ENCODE measurements around the gene DOCK11. TPM values are rescaled to one million over a fixed set of nuclear protein-coding genes. Genes with fewer than 3 reads are reported as not detected.
"Not testable (repeated sequence)": the region's sequence is repeated elsewhere in the genome, so short reads cannot be mapped to it uniquely, and the experiment has no call there.

The DOCK11 gene
- polyA plus RNA-seq, 1 donor from 2014 or later = 22.3 TPM

GRCh38 chrX:118720058-118720707, 224.6 kb downstream of the DOCK11 start:
- H3K27me3 Mint-ChIP-seq = peaks cover 4% of the 10 kb centered on the region
- H3K36me3 Mint-ChIP-seq = no peaks in the 10 kb centered on the region
- peaks cover 0 to 3% (median 2%) of the 10 kb centered on the region in 3 donors for H3K9me3 Mint-ChIP-seq
- no peak overlapping the region for H3K4me3 Mint-ChIP-seq
- peaks cover 37 to 46% (median 42%) of the 10 kb centered on the region in 3 donors for H3K4me1 Mint-ChIP-seq
- H3K27ac Mint-ChIP-seq = peak overlapping the region in 1 of 3 donors; percentile 89

GRCh38 chrX:118723376-118723775, 227.8 kb downstream of the DOCK11 start:
- peaks cover 40 to 52% (median 49%) of the 10 kb centered on the region in 3 donors for H3K4me1 Mint-ChIP-seq
- H3K27me3 Mint-ChIP-seq = peaks cover 4% of the 10 kb centered on the region
- H3K27ac Mint-ChIP-seq = peak overlapping the region; percentile 32 to 92 (median 32)
- H3K4me3 Mint-ChIP-seq = peak overlapping the region in 3 of 4 donors; percentile 29 to 73 (median 69)
- H3K36me3 Mint-ChIP-seq = no peaks in the 10 kb centered on the region
- peaks cover 0 to 2% (median 0%) of the 10 kb centered on the region in 3 donors for H3K9me3 Mint-ChIP-seq

- H3K27ac Mint-ChIP-seq = peak overlapping the region; percentile 32 to 92 (median 88)
- H3K9me3 Mint-ChIP-seq = peaks cover 0 to 2% (median 0%) of the 10 kb centered on the region in 3 donors
- H3K4me1 Mint-ChIP-seq = peaks cover 37 to 49% (median 48%) of the 10 kb centered on the region in 3 donors
- H3K27me3 Mint-ChIP-seq = peaks cover 4% of the 10 kb centered on the region
- H3K36me3 Mint-ChIP-seq = no peaks in the 10 kb centered on the region
- H3K4me3 Mint-ChIP-seq = peak overlapping the region; percentile 65 to 84 (median 74)
Measured at GRCh38 chrX:118724365-118724764, 228.8 kb downstream of the DOCK11 start.

GRCh38 chrX:118724775-118725174, 229.2 kb downstream of the DOCK11 start:
- peaks cover 4% of the 10 kb centered on the region for H3K27me3 Mint-ChIP-seq
- peaks cover 0 to 2% (median 0%) of the 10 kb centered on the region in 3 donors for H3K9me3 Mint-ChIP-seq
- peak overlapping the region; percentile 32 to 92 (median 88) for H3K27ac Mint-ChIP-seq
- no peaks in the 10 kb centered on the region for H3K36me3 Mint-ChIP-seq
- peak overlapping the region in 3 of 4 donors; percentile 65 to 84 (median 69) for H3K4me3 Mint-ChIP-seq
- peaks cover 37 to 52% (median 44%) of the 10 kb centered on the region in 3 donors for H3K4me1 Mint-ChIP-seq

- Mint-ChIP-seq H3K27me3 (peaks cover 4% of the 10 kb centered on the region), H3K36me3 (no peaks in the 10 kb centered on the region), H3K4me3 (peak overlapping the region; percentile 69 to 81 (median 75)), H3K4me1 (peaks cover 35 to 51% (median 51%) of the 10 kb centered on the region in 3 donors), H3K9me3 (peaks cover 0 to 2% (median 0%) of the 10 kb centered on the region in 3 donors), H3K27ac (peak overlapping the region in 1 of 3 donors; percentile 75)
Measured at GRCh38 chrX:118726396-118726795, 230.8 kb downstream of the DOCK11 start.

- Mint-ChIP-seq H3K36me3 (no peaks in the 10 kb centered on the region), H3K9me3 (peaks cover 0 to 2% (median 0%) of the 10 kb centered on the region in 3 donors), H3K4me3 (peak within 1 kb of the TSS; percentile 72 to 89 (median 86)), H3K27me3 (peaks cover 4% of the 10 kb centered on the region), H3K27ac (peak within 1 kb of the TSS; percentile 67 to 89 (median 75)), H3K4me1 (peaks cover 32 to 47% (median 47%) of the 10 kb centered on the region in 3 donors)
Measured at GRCh38 chrX:118726887-118727685, 231.5 kb downstream of the DOCK11 start, which contains the start of gene IL13RA1. Gene IL13RA1, plus strand, starts transcription at chrX:118727606. Its CDS starts 33 bp downstream, at chrX:118727639.

- Mint-ChIP-seq H3K36me3 (no peaks in the 10 kb centered on the region), H3K4me3 (peak overlapping the region; percentile 72 to 89 (median 86)), H3K9me3 (no peaks in the 10 kb centered on the region), H3K27ac (peak overlapping the region; percentile 57 to 89 (median 67)), H3K4me1 (peaks cover 30 to 47% (median 44%) of the 10 kb centered on the region in 3 donors), H3K27me3 (peaks cover 4% of the 10 kb centered on the region)
Measured at GRCh38 chrX:118727686-118728339, 232.2 kb downstream of the DOCK11 start.

GRCh38 chrX:118729042-118729652, 233.5 kb downstream of the DOCK11 start:
- peak overlapping the region; percentile 46 to 67 (median 57) for H3K27ac Mint-ChIP-seq
- H3K9me3 Mint-ChIP-seq = peaks cover 0 to 2% (median 0%) of the 10 kb centered on the region in 3 donors
- peak overlapping the region; percentile 72 to 89 (median 86) for H3K4me3 Mint-ChIP-seq
- H3K4me1 Mint-ChIP-seq = peaks cover 22 to 35% (median 34%) of the 10 kb centered on the region in 3 donors
- no peaks in the 10 kb centered on the region for H3K36me3 Mint-ChIP-seq
- no peaks in the 10 kb centered on the region for H3K27me3 Mint-ChIP-seq

- Mint-ChIP-seq H3K27me3 (no peaks in the 10 kb centered on the region), H3K9me3 (peaks cover 0 to 5% (median 2%) of the 10 kb centered on the region in 3 donors), H3K36me3 (no peaks in the 10 kb centered on the region), H3K4me3 (peak overlapping the region in 2 of 4 donors; percentile 1 to 3), H3K27ac (peak overlapping the region in 1 of 3 donors; percentile 78), H3K4me1 (peaks cover 17 to 32% (median 22%) of the 10 kb centered on the region in 3 donors)
Measured at GRCh38 chrX:118730500-118731247, 235.1 kb downstream of the DOCK11 start.

GRCh38 chrX:118732551-118732950, 236.9 kb downstream of the DOCK11 start:
- not testable (repeated sequence) for H3K4me3 Mint-ChIP-seq, H3K36me3 Mint-ChIP-seq, H3K27me3 Mint-ChIP-seq, H3K27ac Mint-ChIP-seq
- Mint-ChIP-seq H3K4me1 (peaks cover 24 to 38% (median 25%) of the 10 kb centered on the region in 3 donors), H3K9me3 (peaks cover 2 to 15% (median 3%) of the 10 kb centered on the region in 3 donors)

GRCh38 chrX:118734909-118735308, 239.3 kb downstream of the DOCK11 start:
- peaks cover 2% of the 10 kb centered on the region for H3K27me3 Mint-ChIP-seq
- H3K4me1 Mint-ChIP-seq = peaks cover 11 to 34% (median 20%) of the 10 kb centered on the region in 3 donors
- H3K36me3 Mint-ChIP-seq = no peaks in the 10 kb centered on the region
- H3K27ac Mint-ChIP-seq = peak overlapping the region in 1 of 3 donors; percentile 82
- peak overlapping the region in 2 of 4 donors; percentile 48 to 72 for H3K4me3 Mint-ChIP-seq
- peaks cover 2 to 15% (median 3%) of the 10 kb centered on the region in 3 donors for H3K9me3 Mint-ChIP-seq

Measured in IgD-negative memory B cell (primary cell).